Ovary (tissue), 3 donors: ENCODE measurements around the gene AKAP8L.

Experiments used
- CTCF ChIP-seq, 3 donors: fragments of 450-650 bp in 2 of 3; fragments of 200-600 bp in 1 of 3; IDR thresholded peaks; one replicate each; pipeline versions ENCODE4 v1.5.1 to v1.8.0; 2016 to 2022; ENCODE audit warnings: antibody characterized with exemption in 3 of 3, mild to moderate bottlenecking in 1 of 3
- EP300 ChIP-seq: sonication (generic); formaldehyde crosslinking; IDR thresholded peaks from one replicate; pipeline ENCODE4 v1.6.1; 2017; ENCODE audit warnings: antibody characterized with exemption
- POLR2A ChIP-seq: fragments of 450-650 bp; IDR thresholded peaks from one replicate; pipeline ENCODE4 v1.6.1; 2017; ENCODE audit warnings: antibody characterized with exemption, mild to moderate bottlenecking, moderate library complexity
- donor health status: DM: no; HTN: no; CAD: no.

DNA sequence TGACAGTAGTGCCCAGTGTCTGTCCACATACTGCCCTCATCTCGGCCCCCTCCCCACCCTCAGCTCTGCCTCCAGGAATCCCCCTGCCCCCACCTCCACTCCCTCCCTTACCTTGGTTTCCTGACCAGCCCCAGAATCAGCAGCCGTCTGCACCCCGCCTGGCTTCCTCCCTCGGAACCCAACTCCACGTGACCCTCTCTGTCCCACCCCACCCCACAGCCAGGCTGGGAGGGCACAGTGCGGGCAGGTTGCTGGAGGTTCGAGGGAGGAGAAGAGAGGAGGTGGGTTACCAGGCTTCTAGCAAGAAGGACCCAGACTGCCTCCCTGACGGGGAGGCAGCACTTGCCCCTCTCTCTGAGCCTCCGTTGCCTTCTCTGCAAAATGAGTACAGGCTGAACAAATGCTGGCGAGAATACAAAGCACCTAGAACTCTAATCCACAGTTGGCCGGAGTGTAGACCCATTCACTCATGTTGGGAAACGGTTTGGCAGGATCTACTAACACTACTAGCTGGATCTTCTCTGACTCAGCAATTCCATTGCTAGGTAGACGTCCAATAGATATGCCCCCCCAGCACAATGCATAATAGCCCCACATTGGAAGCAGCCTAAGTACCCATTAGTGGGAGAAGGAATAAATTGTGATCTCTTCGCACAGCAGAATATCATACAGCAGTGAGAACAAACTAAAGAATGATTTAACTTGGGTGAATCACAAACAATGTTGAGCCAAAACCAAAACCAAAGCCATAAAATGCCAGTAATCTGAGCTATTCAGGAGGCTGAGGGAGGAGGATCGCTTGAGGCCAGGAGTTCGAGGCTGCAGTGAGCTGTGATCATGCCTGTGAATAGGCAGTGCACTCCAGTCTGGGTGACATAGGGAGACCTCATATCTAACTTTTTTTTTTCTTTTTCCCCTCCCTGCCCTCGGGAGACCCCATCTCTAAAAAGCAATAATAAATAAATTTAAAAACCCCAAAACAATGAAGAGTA is 45.9 kb upstream of the AKAP8L start, which contains the start of gene RASAL3:
- TF ChIP-seq CTCF (IDR thresholded peaks at IDR 0.05) (no peak), EP300 (no peak), POLR2A (no peak)
